Fibroblast of skin of left biceps (primary cell): Measurements from ENCODE around the gene NSMF.

Experiments
- DNase-seq, 2 experiments: peaks; one replicate each; pipeline ENCODE4 v3.0.0-alpha.2; 2013; ENCODE audit warnings: low read depth in 2 of 2

The NSMF gene

GRCh38 chr9:137430723-137431415 lies 28.3 kb downstream of the NSMF start:
- no peak for DNase-seq

- DNase-seq: no peak
Measured at GRCh38 chr9:137429974-137430722, 29.0 kb downstream of the NSMF start.

- no peak for DNase-seq
Measured at GRCh38 chr9:137429546-137429890, 29.6 kb downstream of the NSMF start.

GRCh38 chr9:137428841-137429545 lies 30.1 kb downstream of the NSMF start:
- DNase-seq: no peak

- DNase-seq: no peak
Measured at GRCh38 chr9:137428311-137428630, 30.9 kb downstream of the NSMF start.

GRCh38 chr9:137427454-137428310 lies 31.5 kb downstream of the NSMF start:
- DNase-seq: no peak

GRCh38 chr9:137426018-137426681 lies 33.0 kb downstream of the NSMF start:
- DNase-seq: no peak

- no peak for DNase-seq
Measured at GRCh38 chr9:137423514-137424291, 35.4 kb downstream of the NSMF start.

- peak; percentile 75 to 80 for DNase-seq
Measured at GRCh38 chr9:137422604-137423513, 36.3 kb downstream of the NSMF start, which contains the start of the genes EXD3 and NOXA1. Gene EXD3, minus strand, starts transcription at chr9:137423162. Its CDS starts 27,805 bp downstream, at chr9:137395357. Gene NOXA1, plus strand, starts transcription at chr9:137423393. Its CDS starts 137 bp downstream, at chr9:137423530.

- DNase-seq: no peak
Measured at GRCh38 chr9:137421838-137422603, 37.1 kb downstream of the NSMF start.

GRCh38 chr9:137417161-137418021 lies 41.7 kb downstream of the NSMF start:
- DNase-seq: no peak

- no peak for DNase-seq
Measured at GRCh38 chr9:137416563-137417151, 42.5 kb downstream of the NSMF start.

- no peak for DNase-seq
Measured at GRCh38 chr9:137416006-137416562, 43.0 kb downstream of the NSMF start.

GRCh38 chr9:137415451-137415850 lies 43.7 kb downstream of the NSMF start:
- no peak for DNase-seq

GRCh38 chr9:137412431-137412830 lies 46.7 kb downstream of the NSMF start:
- no peak for DNase-seq

- DNase-seq: peak; percentile 45 to 47
Measured at GRCh38 chr9:137411645-137412380, 47.3 kb downstream of the NSMF start.
